GM19193 (cell line): ENCODE measurements around the gene SDC3.

Source experiments
- POLR2A ChIP-seq: IDR thresholded peaks from 4 replicates; pipeline ENCODE4 v1.6.1; 2011; ENCODE audit not compliant: insufficient read depth, insufficient read length; ENCODE audit errors: extremely low read depth

Gene SDC3

DNA sequence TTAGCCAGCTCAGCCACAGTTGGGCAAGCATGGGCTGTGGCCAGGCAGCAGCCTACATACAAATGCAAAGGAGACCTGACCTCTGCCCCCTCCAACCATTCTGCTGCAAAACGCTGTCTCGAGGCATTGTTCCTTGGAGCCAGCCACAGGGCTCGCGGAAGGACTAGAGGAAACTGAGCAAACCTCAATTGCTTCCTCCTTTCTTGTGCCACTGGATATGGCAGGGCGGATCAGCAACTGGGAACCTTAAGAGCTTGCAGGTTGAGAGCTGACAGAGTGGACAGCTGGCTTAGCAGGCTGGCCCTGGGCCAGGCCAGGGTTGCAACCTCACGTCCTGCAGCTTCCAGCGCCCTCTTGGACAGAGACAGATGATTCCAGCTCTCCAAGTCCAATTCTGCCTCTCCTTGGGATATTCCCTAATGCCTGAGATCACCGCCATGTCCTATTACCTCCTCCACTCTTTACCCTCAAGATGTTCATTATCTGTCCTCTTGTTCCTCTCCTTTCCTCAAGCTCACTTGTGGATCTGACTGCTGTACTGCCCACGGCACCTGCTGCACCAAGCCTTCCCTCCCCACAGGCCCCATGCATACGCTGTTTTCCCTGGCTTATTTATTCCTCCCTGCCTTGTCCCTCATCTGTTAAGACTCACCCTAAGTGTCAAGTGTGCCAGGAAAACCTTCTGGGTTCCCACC lies 67.5 kb downstream of the SDC3 start:
- TF ChIP-seq POLR2A, result no peak

DNA sequence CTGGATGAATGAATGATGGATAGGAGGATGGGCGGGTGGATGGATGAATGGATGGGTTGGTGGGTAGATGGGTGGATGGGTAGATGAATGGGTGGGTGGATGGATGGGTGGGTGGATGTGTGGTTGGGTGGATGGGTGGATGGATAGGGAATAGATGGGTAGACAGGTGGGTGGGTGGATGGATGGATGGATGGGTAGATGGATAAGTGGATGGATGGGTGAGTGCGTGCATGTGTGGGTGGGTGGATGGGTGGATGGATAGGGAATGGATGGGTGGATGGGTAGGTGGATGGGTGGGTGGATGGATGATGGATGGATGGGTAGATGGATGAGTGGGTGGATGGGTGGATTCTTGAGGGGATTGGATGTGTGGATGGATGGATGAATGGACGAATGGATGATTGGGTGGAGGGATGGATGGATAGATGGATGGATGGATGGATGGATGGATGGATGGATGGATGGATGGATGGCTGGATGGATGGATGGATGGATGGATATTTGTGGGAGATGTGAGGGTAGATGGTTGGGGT lies 68.7 kb downstream of the SDC3 start:
- no peak for TF ChIP-seq POLR2A

- TF ChIP-seq POLR2A, result no peak
Measured at GRCh38 chr1:30838996-30839395, 69.6 kb downstream of the SDC3 start.

GRCh38 chr1:30837653-30838052 lies 70.9 kb downstream of the SDC3 start:
- no peak for TF ChIP-seq POLR2A

GRCh38 chr1:30834253-30834652 lies 74.3 kb downstream of the SDC3 start:
- no peak for TF ChIP-seq POLR2A

- TF ChIP-seq POLR2A, result no peak
Measured at GRCh38 chr1:30830537-30830936, 78.0 kb downstream of the SDC3 start.

- no peak for TF ChIP-seq POLR2A
Measured at GRCh38 chr1:30829889-30830288, 78.7 kb downstream of the SDC3 start.

- TF ChIP-seq POLR2A, result no peak
Measured at GRCh38 chr1:30824736-30825429, 83.7 kb downstream of the SDC3 start.

DNA sequence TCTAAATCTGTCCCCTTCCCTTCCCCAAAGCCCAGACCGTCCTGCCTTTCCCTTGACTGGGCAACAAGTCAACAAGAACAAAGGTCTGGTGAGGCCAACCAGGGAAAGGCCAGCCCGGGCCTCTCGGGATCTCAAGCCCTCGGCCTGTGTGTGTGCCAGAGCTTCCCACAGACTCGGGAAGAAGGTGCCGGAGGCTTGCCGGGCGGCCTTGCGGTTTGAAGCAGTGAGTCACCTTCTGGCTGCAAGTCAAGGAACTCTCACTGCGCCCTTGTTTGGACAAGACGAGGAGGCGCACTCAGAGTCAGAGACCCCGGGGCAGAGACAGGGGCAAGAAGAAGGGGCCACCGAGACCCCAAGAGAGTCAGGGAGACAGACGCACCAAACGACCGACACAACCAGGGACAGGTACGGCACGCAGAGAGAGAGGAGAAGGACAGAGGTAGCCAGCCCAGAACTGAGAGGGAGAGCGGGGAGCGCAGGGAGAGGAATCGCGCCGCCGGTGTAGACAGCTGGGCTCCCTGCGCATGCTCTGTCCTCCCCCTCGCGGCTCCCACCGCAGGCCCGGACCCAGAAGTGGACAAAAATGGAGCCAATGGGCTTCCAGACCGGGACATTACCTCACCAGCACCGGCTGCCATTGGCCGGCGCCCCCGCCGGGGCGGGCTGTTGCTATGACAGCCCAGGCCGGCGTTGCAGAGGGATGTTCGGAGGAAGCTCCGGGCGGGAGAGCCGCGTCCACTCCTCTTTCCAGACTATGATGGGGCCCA lies 84.4 kb downstream of the SDC3 start:
- no peak for TF ChIP-seq POLR2A

GRCh38 chr1:30823627-30823968 lies 85.0 kb downstream of the SDC3 start:
- TF ChIP-seq POLR2A, result no peak

DNA sequence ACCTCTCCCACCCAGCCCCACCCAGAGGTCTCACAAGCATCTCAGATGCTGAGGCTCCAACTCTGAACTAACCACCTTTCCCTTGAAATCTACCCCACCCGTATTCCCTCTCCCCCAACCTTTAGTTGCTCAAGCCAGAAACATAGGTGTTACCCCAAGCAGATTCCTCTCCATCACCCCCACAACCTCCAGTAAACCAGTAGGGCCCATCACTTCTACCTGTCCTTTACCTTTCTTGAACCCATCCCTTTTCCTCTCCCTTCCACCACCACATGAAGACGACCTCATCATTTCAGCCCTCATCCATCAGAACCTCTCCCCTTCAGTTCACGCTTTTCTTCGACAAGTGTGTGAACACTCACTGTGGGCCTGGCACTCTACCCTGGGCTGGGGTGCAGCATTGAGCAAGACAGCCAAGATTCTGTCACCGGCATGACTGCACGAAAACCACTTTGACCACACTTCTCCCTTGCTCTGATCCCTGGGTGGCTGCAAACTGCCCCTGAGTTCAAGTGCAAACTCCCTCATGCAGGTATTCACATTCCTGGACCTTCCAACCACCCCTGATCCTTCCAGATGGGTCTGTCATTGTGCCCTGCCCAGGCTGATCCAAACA lies 85.5 kb downstream of the SDC3 start:
- no peak for TF ChIP-seq POLR2A

DNA sequence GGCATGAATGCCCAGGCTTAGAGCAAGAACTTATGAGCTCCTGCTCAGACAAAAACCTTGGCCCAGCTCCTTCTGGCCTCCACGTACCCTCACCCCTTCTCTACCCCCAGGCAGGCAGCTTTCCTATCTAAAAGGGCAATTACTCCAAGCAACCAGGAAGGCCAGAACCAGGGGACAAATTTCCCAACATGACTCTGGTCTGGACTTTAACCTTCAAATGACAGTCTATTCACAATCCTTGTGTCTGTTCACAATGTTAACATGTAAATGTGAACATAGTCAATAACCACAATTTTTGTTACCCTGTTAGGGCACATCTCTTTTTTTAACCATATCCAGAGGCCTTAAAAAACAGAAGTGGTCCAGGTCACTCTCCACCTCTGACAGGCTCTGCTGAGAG lies 86.6 kb downstream of the SDC3 start:
- TF ChIP-seq POLR2A, result no peak

GRCh38 chr1:30820299-30820698 lies 88.3 kb downstream of the SDC3 start:
- no peak for TF ChIP-seq POLR2A
